ENCODE results near the gene TMEM131.

The TMEM131 gene

GRCh38 chr2:97914691-97915213 lies 81.0 kb downstream of the TMEM131 start:
- Mint-ChIP-seq H3K4me1 (peaks cover 8% of the 10 kb centered on the region), H3K27me3 (ENCODE audit: low read depth) (no peaks in the 10 kb centered on the region), H3K4me3 (no peak overlapping the region), H3K9me3 (peaks cover 5% of the 10 kb centered on the region), H3K36me3 (ENCODE audit: low read depth) (peaks cover 39% of the 10 kb centered on the region), H3K27ac (no peak overlapping the region)
- TF ChIP-seq CTCF (IDR thresholded peaks at IDR 0.05; ENCODE audit: unreplicated experiment in 3 of 3) = no peak

- Mint-ChIP-seq H3K4me3 (no peak overlapping the region), H3K27me3 (ENCODE audit: low read depth) (no peaks in the 10 kb centered on the region), H3K27ac (peak overlapping the region in 1 of 3 experiments; percentile 38), H3K9me3 (peaks cover 8% of the 10 kb centered on the region), H3K4me1 (peaks cover 8% of the 10 kb centered on the region), H3K36me3 (ENCODE audit: low read depth) (peaks cover 46% of the 10 kb centered on the region)
- TF ChIP-seq CTCF (IDR thresholded peaks at IDR 0.05; ENCODE audit: unreplicated experiment in 3 of 3) = no peak
Observed at GRCh38 chr2:97913846-97914245, 81.9 kb downstream of the TMEM131 start.

GRCh38 chr2:97911922-97912575 lies 83.7 kb downstream of the TMEM131 start:
- peaks cover 5% of the 10 kb centered on the region for H3K4me1 Mint-ChIP-seq

GRCh38 chr2:97911206-97911921 lies 84.4 kb downstream of the TMEM131 start:
- no peak for TF ChIP-seq CTCF (IDR thresholded peaks at IDR 0.05; ENCODE audit: unreplicated experiment in 3 of 3)
- Mint-ChIP-seq H3K36me3 (ENCODE audit: low read depth) (peaks cover 48% of the 10 kb centered on the region), H3K4me1 (peaks cover 5% of the 10 kb centered on the region), H3K4me3 (no peak overlapping the region), H3K27ac (no peak overlapping the region), H3K9me3 (peaks cover 8% of the 10 kb centered on the region), H3K27me3 (ENCODE audit: low read depth) (no peaks in the 10 kb centered on the region)

More at GRCh38 chr2:97911922-97912575, 83.7 kb downstream of the TMEM131 start:
- peaks cover 8% of the 10 kb centered on the region for H3K9me3 Mint-ChIP-seq
- no peak for TF ChIP-seq CTCF (IDR thresholded peaks at IDR 0.05; ENCODE audit: unreplicated experiment in 3 of 3)
- no peak overlapping the region for H3K4me3 Mint-ChIP-seq
- H3K27ac Mint-ChIP-seq = no peak overlapping the region
- H3K36me3 Mint-ChIP-seq (ENCODE audit: low read depth) = peaks cover 41% of the 10 kb centered on the region
- no peaks in the 10 kb centered on the region for H3K27me3 Mint-ChIP-seq (ENCODE audit: low read depth)

- no peak overlapping the region for H3K4me3 Mint-ChIP-seq
- no peaks in the 10 kb centered on the region for H3K27me3 Mint-ChIP-seq (ENCODE audit: low read depth)
- no peak for TF ChIP-seq CTCF (IDR thresholded peaks at IDR 0.05; ENCODE audit: unreplicated experiment in 3 of 3)
- H3K27ac Mint-ChIP-seq = no peak overlapping the region
- H3K9me3 Mint-ChIP-seq = peaks cover 8% of the 10 kb centered on the region
- peaks cover 3% of the 10 kb centered on the region for H3K4me1 Mint-ChIP-seq
- H3K36me3 Mint-ChIP-seq (ENCODE audit: low read depth) = peaks cover 56% of the 10 kb centered on the region
Observed at GRCh38 chr2:97910403-97911205, 85.1 kb downstream of the TMEM131 start.

Data from nephron (organoid).